ENCODE measurements around the gene GINS2. TPM values are rescaled to one million over a fixed set of nuclear protein-coding genes. Genes with fewer than 3 reads are reported as not detected.

The GINS2 gene
- total and polyA plus RNA-seq, 2 donors (not counting 1 experiment from before 2014, with no cell fraction given) = 1.8 to 5.5 TPM

DNA sequence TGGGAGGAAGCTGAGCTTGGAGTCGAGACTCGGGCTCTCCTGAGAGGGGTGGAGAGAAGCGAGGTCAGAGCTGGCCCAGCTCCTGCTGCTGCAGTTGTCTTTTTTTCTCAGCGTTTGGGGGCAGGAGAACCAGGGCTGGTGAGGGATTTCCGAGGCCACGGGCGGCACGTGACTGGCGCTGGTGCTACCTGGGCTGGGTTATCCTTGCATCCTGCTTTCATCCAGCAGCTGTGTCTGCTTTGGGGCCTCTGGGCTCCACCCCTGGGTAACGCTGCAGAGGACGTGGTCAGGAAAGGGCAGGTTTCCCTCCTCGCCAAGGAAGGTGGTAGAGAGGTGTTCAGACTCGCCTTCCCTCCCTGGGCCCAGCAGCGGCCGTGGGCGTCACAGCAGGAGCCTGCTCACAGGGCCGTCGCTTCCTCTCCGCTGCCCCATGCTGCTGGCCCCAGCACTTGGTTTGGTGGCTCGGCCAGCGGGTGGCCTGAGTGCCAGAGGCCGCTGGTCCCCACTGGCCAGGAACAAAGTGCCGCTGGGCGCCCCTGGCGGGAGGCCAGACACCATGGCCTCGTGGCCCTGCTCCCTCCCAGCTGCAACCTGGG, 53.1 kb downstream of the GINS2 start:
- DNase-seq (ENCODE audit: low read depth in 2 of 2) = no peak
- no peaks in the 10 kb centered on the region for H3K27me3 ChIP-seq (ENCODE audit: control insufficient read depth, insufficient read depth, low read length)
- no peak overlapping the region for H3K4me3 ChIP-seq (replicated peaks in 1 of 4; ENCODE audit: control extremely low read depth in 1 of 4, insufficient read depth in 1 of 4, low read depth in 3 of 4, low read length in 4 of 4)
- H3K27ac ChIP-seq (ENCODE audit: insufficient read depth, low read length) = no peak overlapping the region
- H3K9me3 ChIP-seq (ENCODE audit: control insufficient read depth, insufficient read depth, low read depth, low read length) = no peaks in the 10 kb centered on the region
- H3K4me2 ChIP-seq (ENCODE audit: extremely low read depth, insufficient read depth, low read length) = no peak overlapping the region
- no peaks in the 10 kb centered on the region for H4K20me1 ChIP-seq (ENCODE audit: control insufficient read depth, extremely low read depth, insufficient read depth, low read length)
- H3K36me3 ChIP-seq (ENCODE audit: control insufficient read depth, insufficient read depth, low read length) = peaks cover 2% of the 10 kb centered on the region
- H3K4me1 ChIP-seq (ENCODE audit: control insufficient read depth, extremely low read depth, insufficient read depth, low read length) = no peaks in the 10 kb centered on the region
- peak overlapping the region; percentile 16 for H3K9ac ChIP-seq (ENCODE audit: insufficient read depth, low read length)
- H3K79me2 ChIP-seq (ENCODE audit: control insufficient read depth, insufficient read depth, low read length) = peaks cover under 1% of the 10 kb centered on the region
- TF ChIP-seq, protein P1, sequence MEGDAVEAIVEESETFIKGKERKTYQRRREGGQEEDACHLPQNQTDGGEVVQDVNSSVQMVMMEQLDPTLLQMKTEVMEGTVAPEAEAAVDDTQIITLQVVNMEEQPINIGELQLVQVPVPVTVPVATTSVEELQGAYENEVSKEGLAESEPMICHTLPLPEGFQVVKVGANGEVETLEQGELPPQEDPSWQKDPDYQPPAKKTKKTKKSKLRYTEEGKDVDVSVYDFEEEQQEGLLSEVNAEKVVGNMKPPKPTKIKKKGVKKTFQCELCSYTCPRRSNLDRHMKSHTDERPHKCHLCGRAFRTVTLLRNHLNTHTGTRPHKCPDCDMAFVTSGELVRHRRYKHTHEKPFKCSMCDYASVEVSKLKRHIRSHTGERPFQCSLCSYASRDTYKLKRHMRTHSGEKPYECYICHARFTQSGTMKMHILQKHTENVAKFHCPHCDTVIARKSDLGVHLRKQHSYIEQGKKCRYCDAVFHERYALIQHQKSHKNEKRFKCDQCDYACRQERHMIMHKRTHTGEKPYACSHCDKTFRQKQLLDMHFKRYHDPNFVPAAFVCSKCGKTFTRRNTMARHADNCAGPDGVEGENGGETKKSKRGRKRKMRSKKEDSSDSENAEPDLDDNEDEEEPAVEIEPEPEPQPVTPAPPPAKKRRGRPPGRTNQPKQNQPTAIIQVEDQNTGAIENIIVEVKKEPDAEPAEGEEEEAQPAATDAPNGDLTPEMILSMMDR (conservative IDR thresholded peaks at IDR 0.05 in 1 of 2, IDR thresholded peaks at IDR 0.05 in 1 of 2; ENCODE audit: low read depth in 1 of 2, low read length in 2 of 2) = no peak
- TF ChIP-seq EZH2 (IDR thresholded peaks at IDR 0.05; ENCODE audit: low read length, missing control alignments) = no peak
- H2AFZ ChIP-seq (ENCODE audit: low read length) = no peak overlapping the region

DNA sequence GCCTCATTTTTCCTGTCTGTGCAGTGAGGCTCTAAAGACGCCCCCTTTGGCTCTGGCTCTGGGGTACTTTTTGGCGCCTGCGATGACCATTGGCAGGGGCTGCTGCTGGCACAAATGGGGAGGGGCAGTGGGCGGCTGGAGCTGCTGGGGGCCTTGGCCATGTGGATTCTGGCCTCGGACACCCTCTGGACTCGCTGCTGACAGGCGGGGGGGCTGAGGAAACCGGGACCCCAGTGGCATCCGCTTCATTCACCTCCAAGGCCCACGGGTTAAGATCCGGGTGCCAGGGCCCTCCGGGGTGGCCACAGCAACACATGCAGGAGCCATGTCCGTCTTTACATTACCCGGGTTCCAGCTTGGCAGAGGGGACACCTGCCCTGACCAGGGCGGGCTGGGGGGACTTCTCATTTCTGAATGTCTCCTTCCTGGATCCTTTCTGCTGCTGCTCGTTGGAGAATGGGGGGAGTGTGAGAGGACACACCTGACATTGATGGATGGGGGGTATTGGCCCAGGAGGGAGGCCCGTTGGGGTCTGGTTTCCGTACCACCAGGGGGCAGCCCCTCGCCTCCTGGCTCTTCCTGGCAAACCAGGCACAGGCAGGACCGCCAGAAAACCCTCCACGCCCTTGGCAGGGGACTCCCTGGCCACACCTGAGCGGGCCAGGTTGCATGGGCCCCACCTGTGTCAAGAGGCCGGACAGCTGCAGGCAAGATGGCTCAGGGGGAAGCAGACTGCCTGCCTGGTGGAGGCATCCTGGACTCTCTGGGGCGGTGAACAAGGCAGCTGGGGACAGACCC, 53.8 kb downstream of the GINS2 start:
- no peak overlapping the region for H3K9ac ChIP-seq (ENCODE audit: insufficient read depth, low read length)
- peaks cover 4% of the 10 kb centered on the region for H3K79me2 ChIP-seq (ENCODE audit: control insufficient read depth, insufficient read depth, low read length)
- no peak overlapping the region for H3K27ac ChIP-seq (ENCODE audit: insufficient read depth, low read length)
- H2AFZ ChIP-seq (ENCODE audit: low read length) = no peak overlapping the region
- no peak overlapping the region for H3K4me3 ChIP-seq (replicated peaks in 1 of 4; ENCODE audit: control extremely low read depth in 1 of 4, insufficient read depth in 1 of 4, low read depth in 3 of 4, low read length in 4 of 4)
- TF ChIP-seq EZH2 (IDR thresholded peaks at IDR 0.05; ENCODE audit: low read length, missing control alignments) = no peak
- TF ChIP-seq, protein P1 (conservative IDR thresholded peaks at IDR 0.05 in 1 of 2, IDR thresholded peaks at IDR 0.05 in 1 of 2; ENCODE audit: low read depth in 1 of 2, low read length in 2 of 2) = peak in 1 of 2 donors; percentile 20
- DNase-seq (ENCODE audit: low read depth in 2 of 2) = no peak
- no peaks in the 10 kb centered on the region for H3K27me3 ChIP-seq (ENCODE audit: control insufficient read depth, insufficient read depth, low read length)
- H4K20me1 ChIP-seq (ENCODE audit: control insufficient read depth, extremely low read depth, insufficient read depth, low read length) = no peaks in the 10 kb centered on the region
- no peak overlapping the region for H3K4me2 ChIP-seq (ENCODE audit: extremely low read depth, insufficient read depth, low read length)
- H3K4me1 ChIP-seq (ENCODE audit: control insufficient read depth, extremely low read depth, insufficient read depth, low read length) = no peaks in the 10 kb centered on the region
- H3K36me3 ChIP-seq (ENCODE audit: control insufficient read depth, insufficient read depth, low read length) = peaks cover 2% of the 10 kb centered on the region
- H3K9me3 ChIP-seq (ENCODE audit: control insufficient read depth, insufficient read depth, low read depth, low read length) = no peaks in the 10 kb centered on the region

DNA sequence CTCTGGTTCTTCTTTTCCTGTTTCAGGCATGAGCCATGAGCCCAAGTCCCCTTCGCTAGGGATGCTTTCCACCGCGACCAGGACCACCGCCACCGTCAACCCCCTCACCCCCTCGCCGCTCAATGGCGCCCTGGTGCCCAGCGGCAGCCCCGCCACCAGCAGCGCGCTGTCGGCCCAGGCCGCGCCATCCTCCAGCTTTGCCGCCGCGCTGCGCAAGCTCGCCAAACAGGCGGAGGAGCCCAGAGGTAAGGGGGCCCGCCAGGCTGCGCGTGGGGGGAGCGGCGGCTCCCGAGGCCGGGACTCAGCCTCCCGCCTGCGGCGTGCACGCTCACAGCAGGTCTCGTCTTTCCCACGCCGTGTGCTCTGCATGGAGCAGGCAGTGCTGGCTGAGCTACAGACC, 54.9 kb downstream of the GINS2 start:
- no peak overlapping the region for H3K27ac ChIP-seq (ENCODE audit: insufficient read depth, low read length)
- H3K27me3 ChIP-seq (ENCODE audit: control insufficient read depth, insufficient read depth, low read length) = no peaks in the 10 kb centered on the region
- H3K4me3 ChIP-seq (replicated peaks in 1 of 4; ENCODE audit: control extremely low read depth in 1 of 4, insufficient read depth in 1 of 4, low read depth in 3 of 4, low read length in 4 of 4) = no peak overlapping the region
- no peak for DNase-seq (ENCODE audit: low read depth in 2 of 2)
- no peaks in the 10 kb centered on the region for H3K9me3 ChIP-seq (ENCODE audit: control insufficient read depth, insufficient read depth, low read depth, low read length)
- peaks cover 2% of the 10 kb centered on the region for H3K36me3 ChIP-seq (ENCODE audit: control insufficient read depth, insufficient read depth, low read length)
- no peak for TF ChIP-seq EZH2 (IDR thresholded peaks at IDR 0.05; ENCODE audit: low read length, missing control alignments)
- TF ChIP-seq, protein P1 (conservative IDR thresholded peaks at IDR 0.05 in 1 of 2, IDR thresholded peaks at IDR 0.05 in 1 of 2; ENCODE audit: low read depth in 1 of 2, low read length in 2 of 2) = no peak
- no peak overlapping the region for H3K9ac ChIP-seq (ENCODE audit: insufficient read depth, low read length)
- H3K4me2 ChIP-seq (ENCODE audit: extremely low read depth, insufficient read depth, low read length) = no peak overlapping the region
- no peaks in the 10 kb centered on the region for H3K4me1 ChIP-seq (ENCODE audit: control insufficient read depth, extremely low read depth, insufficient read depth, low read length)
- peaks cover 4% of the 10 kb centered on the region for H3K79me2 ChIP-seq (ENCODE audit: control insufficient read depth, insufficient read depth, low read length)
- no peak overlapping the region for H2AFZ ChIP-seq (ENCODE audit: low read length)
- no peaks in the 10 kb centered on the region for H4K20me1 ChIP-seq (ENCODE audit: control insufficient read depth, extremely low read depth, insufficient read depth, low read length)

All from fibroblast of lung (primary cell).